ENCODE data around the gene TPCN2. TPM values are rescaled to one million over a fixed set of nuclear protein-coding genes. Genes with fewer than 3 reads are reported as not detected.

The TPCN2 gene
- total RNA-seq, 1 donor from 2014 or later, result 6.6 TPM

- ATAC-seq, result no peak
Measured at GRCh38 chr11:69095300-69095699, 46.6 kb downstream of the TPCN2 start.

- ATAC-seq, result no peak
Measured at GRCh38 chr11:69096473-69096872, 47.7 kb downstream of the TPCN2 start.

- ATAC-seq, result no peak
Measured at GRCh38 chr11:69097263-69097662, 48.5 kb downstream of the TPCN2 start.

- ATAC-seq, result no peak
Measured at GRCh38 chr11:69099180-69099579, 50.4 kb downstream of the TPCN2 start.

GRCh38 chr11:69100454-69101114 is 51.9 kb downstream of the TPCN2 start:
- no peak for ATAC-seq

GRCh38 chr11:69101115-69101791 is 52.5 kb downstream of the TPCN2 start:
- peak; percentile 94 for ATAC-seq

GRCh38 chr11:69101792-69102695 is 53.3 kb downstream of the TPCN2 start:
- peak; percentile 2 for ATAC-seq

- no peak for ATAC-seq
Measured at GRCh38 chr11:69102732-69103615, 54.2 kb downstream of the TPCN2 start.

- no peak for ATAC-seq
Measured at GRCh38 chr11:69104212-69104855, 55.6 kb downstream of the TPCN2 start.

- no peak for ATAC-seq
Measured at GRCh38 chr11:69104856-69105395, 56.2 kb downstream of the TPCN2 start.

GRCh38 chr11:69105461-69106030 is 56.8 kb downstream of the TPCN2 start:
- ATAC-seq, result no peak

- no peak for ATAC-seq
Measured at GRCh38 chr11:69106031-69106811, 57.5 kb downstream of the TPCN2 start.

GRCh38 chr11:69107413-69107812 is 58.7 kb downstream of the TPCN2 start:
- ATAC-seq, result no peak

GRCh38 chr11:69108030-69108429 is 59.3 kb downstream of the TPCN2 start:
- no peak for ATAC-seq

GRCh38 chr11:69108559-69108958 is 59.8 kb downstream of the TPCN2 start:
- no peak for ATAC-seq

- no peak for ATAC-seq
Measured at GRCh38 chr11:69109101-69109500, 60.4 kb downstream of the TPCN2 start.

- ATAC-seq, result no peak
Measured at GRCh38 chr11:69110451-69110850, 61.7 kb downstream of the TPCN2 start.

GRCh38 chr11:69111624-69112542 is 63.2 kb downstream of the TPCN2 start:
- ATAC-seq, result no peak

GRCh38 chr11:69113226-69113625 is 64.5 kb downstream of the TPCN2 start:
- ATAC-seq, result no peak
